Cardiac muscle cell (in vitro differentiated cells and primary cell): ENCODE results near the gene NSD2. TPM values are rescaled to one million over a fixed set of nuclear protein-coding genes. Genes with fewer than 3 reads are reported as not detected.
A peak's percentile ranks its signal among the peaks of the same experiment; 100 is the strongest.
"Not testable (repeated sequence)": the region's sequence is repeated elsewhere in the genome, so short reads cannot be mapped to it uniquely, and the experiment has no call there.

Experiments used
- DNase-seq, 2 donors: peaks; one replicate each; pipeline versions ENCODE4 v3.0.0 to v3.0.0-alpha.2; 2010 to 2017; ENCODE audit warnings: low read depth in 1 of 2, low spot score in 1 of 2
- H3K27ac ChIP-seq: fragments of 200-600 bp; sonication (generic); 2 replicates; pipeline ENCODE4 v1.5.1; 2016
- H3K27me3 ChIP-seq: fragments of 200-600 bp; sonication (generic); 2 replicates; pipeline ENCODE4 v1.6.0; 2016; ENCODE audit warnings: control low read depth
- H3K36me3 ChIP-seq: fragments of 200-600 bp; sonication (generic); 2 replicates; pipeline ENCODE4 v1.5.1; 2016; ENCODE audit warnings: control low read depth
- H3K4me1 ChIP-seq: fragments of 200-600 bp; sonication (generic); 2 replicates; pipeline ENCODE4 v1.8.1; 2017; ENCODE audit warnings: low read depth, mild to moderate bottlenecking, mixed run types
- H3K4me3 ChIP-seq: fragments of 200-600 bp; sonication (generic); 2 replicates; pipeline ENCODE4 v1.5.1; 2016; ENCODE audit warnings: mild to moderate bottlenecking
- H3K9me3 ChIP-seq: fragments of 200-600 bp; sonication (generic); 2 replicates; pipeline ENCODE4 v1.5.1; 2017; ENCODE audit warnings: low read depth, mild to moderate bottlenecking, control low read depth
- polyA plus RNA-seq: library from polyadenylated mRNA; unstranded; fragments of >200 nt; fragmentation: Nextera tagmentation; extraction: Ambion mirVana; gene quantifications from 2 replicates; pipeline ENCODE4 v1.2.1, GENCODE V29; 2016
- total RNA-seq: library from RNA; depleted of rRNA; stranded (reverse); fragments of >200 nt; gene quantifications from 2 replicates; pipeline ENCODE4 v1.2.3, GENCODE V29; 2016
- TF ChIP-seq, protein P1 (sequence below): IDR thresholded peaks from 2 replicates; pipeline ENCODE4 v1.5.1; 2012; ENCODE audit warnings: low read depth, mild to moderate bottlenecking, low read length

NSD2 gene
- total and polyA plus RNA-seq, 2 experiments from 2014 or later = 49.0 to 91.3 TPM

DNA sequence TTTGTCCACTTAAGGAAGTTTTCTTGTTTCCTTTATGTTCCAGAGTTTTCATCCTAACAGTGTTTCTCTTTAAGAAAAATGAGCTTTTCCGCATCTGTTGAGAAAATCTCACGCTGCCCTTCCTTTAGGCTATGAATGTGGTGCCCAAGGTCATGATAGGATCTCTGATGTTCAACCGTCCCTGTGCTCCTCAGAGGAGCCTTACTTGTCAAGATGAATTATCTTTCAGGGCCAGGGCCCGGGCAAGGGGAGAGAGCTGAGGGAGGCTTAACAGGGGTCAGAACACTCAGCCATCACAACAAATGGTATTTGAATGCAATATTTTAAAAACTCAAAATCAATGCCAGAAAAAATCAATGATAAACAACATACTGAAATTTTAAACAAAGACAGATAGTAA is 143.8 kb downstream of the NSD2 start:
- Histone ChIP-seq H3K4me3 (no peak overlapping the region), H3K27ac (no peak overlapping the region), H3K36me3 (no peaks in the 10 kb centered on the region), H3K27me3 (no peaks in the 10 kb centered on the region), H3K4me1 (peaks cover 3% of the 10 kb centered on the region), H3K9me3 (no peaks in the 10 kb centered on the region)
- TF ChIP-seq, protein P1, sequence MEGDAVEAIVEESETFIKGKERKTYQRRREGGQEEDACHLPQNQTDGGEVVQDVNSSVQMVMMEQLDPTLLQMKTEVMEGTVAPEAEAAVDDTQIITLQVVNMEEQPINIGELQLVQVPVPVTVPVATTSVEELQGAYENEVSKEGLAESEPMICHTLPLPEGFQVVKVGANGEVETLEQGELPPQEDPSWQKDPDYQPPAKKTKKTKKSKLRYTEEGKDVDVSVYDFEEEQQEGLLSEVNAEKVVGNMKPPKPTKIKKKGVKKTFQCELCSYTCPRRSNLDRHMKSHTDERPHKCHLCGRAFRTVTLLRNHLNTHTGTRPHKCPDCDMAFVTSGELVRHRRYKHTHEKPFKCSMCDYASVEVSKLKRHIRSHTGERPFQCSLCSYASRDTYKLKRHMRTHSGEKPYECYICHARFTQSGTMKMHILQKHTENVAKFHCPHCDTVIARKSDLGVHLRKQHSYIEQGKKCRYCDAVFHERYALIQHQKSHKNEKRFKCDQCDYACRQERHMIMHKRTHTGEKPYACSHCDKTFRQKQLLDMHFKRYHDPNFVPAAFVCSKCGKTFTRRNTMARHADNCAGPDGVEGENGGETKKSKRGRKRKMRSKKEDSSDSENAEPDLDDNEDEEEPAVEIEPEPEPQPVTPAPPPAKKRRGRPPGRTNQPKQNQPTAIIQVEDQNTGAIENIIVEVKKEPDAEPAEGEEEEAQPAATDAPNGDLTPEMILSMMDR = no peak
- no peak for DNase-seq

DNA sequence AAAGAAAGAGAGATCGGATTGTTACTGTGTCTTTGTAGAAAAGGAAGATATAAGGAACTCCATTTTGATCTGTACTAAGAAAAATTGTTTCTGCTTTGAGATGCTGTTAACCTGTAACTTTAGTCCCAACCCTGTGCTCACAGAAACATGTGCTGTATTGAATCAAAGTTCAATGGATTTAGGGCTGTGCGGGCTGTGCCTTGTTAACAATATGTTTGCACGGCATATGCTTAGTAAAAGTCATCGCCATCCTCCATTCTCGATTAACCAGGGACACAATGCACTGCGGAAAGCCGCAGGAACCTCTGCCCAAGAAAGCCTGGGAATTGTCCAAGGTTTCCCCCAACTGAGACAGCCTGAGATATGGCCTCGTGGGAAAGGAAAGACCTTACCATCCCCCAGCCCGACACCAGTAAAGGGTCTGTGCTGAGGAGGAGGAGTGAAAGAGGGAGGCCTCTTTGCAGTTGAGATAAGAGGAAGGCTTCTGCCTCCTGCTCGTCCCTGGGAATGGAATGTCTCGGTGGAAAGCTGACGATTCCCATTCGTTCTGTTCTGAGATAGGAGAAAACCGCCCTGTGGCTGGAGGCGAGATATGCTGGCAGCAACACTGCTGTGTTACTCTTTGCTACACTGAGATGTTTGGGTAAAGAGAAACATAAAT is 150.3 kb downstream of the NSD2 start:
- not testable (repeated sequence) for H3K4me3 ChIP-seq, H3K36me3 ChIP-seq

DNA sequence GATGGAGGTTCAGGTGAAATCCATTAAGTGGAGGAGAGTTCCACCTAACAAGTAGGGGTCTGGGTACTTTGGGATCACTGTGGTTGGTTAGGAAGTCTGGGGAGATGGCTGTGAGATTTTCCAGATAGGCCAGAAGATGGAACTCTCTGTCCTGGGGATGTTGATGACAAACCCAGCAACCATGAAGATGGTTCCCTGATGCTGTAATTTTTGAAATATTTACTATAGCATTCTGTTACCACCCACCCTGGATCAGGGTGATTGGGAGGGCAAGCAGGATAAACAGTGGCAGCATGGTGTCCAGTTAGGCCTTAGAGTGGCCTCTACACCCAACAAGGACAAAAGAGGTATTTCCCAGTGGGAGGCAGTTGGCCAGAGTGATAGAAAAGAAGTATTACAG is 153.5 kb downstream of the NSD2 start:
- no peaks in the 10 kb centered on the region for H3K27me3 ChIP-seq
- DNase-seq = no peak
- H3K4me3 ChIP-seq = no peak overlapping the region
- TF ChIP-seq, protein P1 = no peak
- no peaks in the 10 kb centered on the region for H3K9me3 ChIP-seq
- H3K36me3 ChIP-seq = no peaks in the 10 kb centered on the region
- peaks cover 14% of the 10 kb centered on the region for H3K4me1 ChIP-seq
- H3K27ac ChIP-seq = no peak overlapping the region

More for the DNA sequence above, 150.3 kb downstream of the NSD2 start:
- H3K9me3 ChIP-seq, H3K27me3 ChIP-seq: not testable (repeated sequence)
- TF ChIP-seq, protein P1 = peak; percentile 3
- DNase-seq = peak; percentile 62 to 92
- H3K27ac ChIP-seq = peak overlapping the region; percentile 97
- H3K4me1 ChIP-seq = peaks cover 14% of the 10 kb centered on the region

DNA sequence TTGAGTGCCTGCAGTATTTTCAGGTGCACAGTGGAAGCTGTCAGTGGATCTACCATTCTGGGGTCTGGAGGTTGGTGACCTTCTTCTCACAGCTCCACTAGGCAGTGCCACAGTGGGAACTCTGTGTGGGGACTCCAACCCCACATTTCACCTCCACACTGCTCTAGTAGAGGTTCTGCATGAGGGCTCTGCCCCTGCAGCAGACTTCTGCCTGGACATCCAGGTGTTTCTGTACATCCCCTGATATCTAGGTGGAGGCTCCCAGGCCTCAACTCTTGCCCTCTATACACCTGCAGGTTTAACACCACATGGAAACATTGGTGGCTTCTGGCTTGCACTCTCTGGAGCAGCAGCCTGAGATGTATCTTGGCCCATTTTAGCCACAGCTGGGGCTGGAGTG is 154.6 kb downstream of the NSD2 start:
- Histone ChIP-seq H3K9me3 (no peaks in the 10 kb centered on the region), H3K36me3 (no peaks in the 10 kb centered on the region), H3K27ac (no peak overlapping the region), H3K4me3 (no peak overlapping the region), H3K27me3 (no peaks in the 10 kb centered on the region), H3K4me1 (peaks cover 13% of the 10 kb centered on the region)
- TF ChIP-seq, protein P1 = no peak
- DNase-seq = no peak

DNA sequence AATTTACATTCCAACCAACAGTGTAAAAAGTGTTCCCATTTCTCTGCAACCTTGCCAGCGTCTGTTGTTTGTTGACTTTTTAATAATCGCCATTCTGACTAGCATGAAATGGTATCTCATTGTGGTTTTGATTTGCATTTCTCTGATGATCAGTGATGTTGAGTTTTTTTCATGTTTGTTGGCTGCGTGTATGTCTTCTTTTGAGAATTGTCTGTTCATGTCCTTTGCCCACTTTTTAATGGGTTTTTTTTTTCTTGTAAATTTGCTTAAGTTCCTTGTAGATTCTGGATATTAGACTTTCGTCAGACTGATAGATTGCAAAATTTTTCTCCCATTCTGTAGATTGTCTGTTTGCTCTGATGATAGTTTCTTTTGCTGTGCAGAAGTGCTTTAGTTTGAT is 155.9 kb downstream of the NSD2 start:
- DNase-seq, H3K27me3 ChIP-seq, H3K27ac ChIP-seq, H3K4me3 ChIP-seq, H3K4me1 ChIP-seq, H3K36me3 ChIP-seq, H3K9me3 ChIP-seq: not testable (repeated sequence)

DNA sequence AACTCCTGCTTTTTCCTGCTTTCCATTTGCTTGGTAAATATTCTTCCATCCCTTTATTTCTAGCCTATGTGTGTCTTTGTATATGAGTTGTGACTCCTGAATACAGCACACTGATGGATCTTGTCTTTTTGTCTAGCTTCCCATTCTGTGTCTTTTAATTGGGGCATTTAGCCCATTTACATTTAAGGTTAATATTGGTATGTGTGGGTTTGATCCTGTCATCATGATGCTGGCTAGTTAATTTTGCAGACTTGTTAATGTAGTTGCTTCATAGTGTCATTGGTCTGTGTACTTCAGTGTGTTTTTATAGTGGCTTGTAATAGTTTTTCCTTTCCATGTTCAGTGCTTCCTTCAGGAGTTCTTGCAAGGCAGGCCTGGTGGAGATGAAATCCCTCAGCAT is 160.0 kb downstream of the NSD2 start:
- not testable (repeated sequence) for H3K4me3 ChIP-seq, DNase-seq, H3K9me3 ChIP-seq, H3K4me1 ChIP-seq, H3K36me3 ChIP-seq, H3K27ac ChIP-seq, H3K27me3 ChIP-seq

Other genes starting within 250 kb of the NSD2 start
- gene FAM53A, start 187.1 kb upstream of the NSD2 start, total RNA-seq = 7.1 and 11.8 TPM in 2 replicates
- gene FAM53A, start 187.1 kb upstream of the NSD2 start, polyA plus RNA-seq = 7.1 and 11.4 TPM in 2 replicates
- gene SLBP, start 159.1 kb upstream of the NSD2 start, total RNA-seq = 39.9 and 63.3 TPM in 2 replicates
- 62.0 TPM in 2 replicates for gene SLBP, start 159.1 kb upstream of the NSD2 start, polyA plus RNA-seq
- gene TMEM129, start 150.1 kb upstream of the NSD2 start, total RNA-seq = 174 and 175 TPM in 2 replicates
- gene TMEM129, start 150.1 kb upstream of the NSD2 start, polyA plus RNA-seq = 124 and 137 TPM in 2 replicates
- 14.4 and 78.2 TPM in 2 replicates for gene TACC3, start 149.9 kb upstream of the NSD2 start, total RNA-seq
- 18.1 and 73.1 TPM in 2 replicates for gene TACC3, start 149.9 kb upstream of the NSD2 start, polyA plus RNA-seq
- gene FGFR3, start 78.1 kb upstream of the NSD2 start, total RNA-seq = 44.3 and 47.3 TPM in 2 replicates
- 39.2 and 40.9 TPM in 2 replicates for gene FGFR3, start 78.1 kb upstream of the NSD2 start, polyA plus RNA-seq
- 53.3 and 61.5 TPM in 2 replicates for gene LETM1, start 15.2 kb upstream of the NSD2 start, total RNA-seq
- gene LETM1, start 15.2 kb upstream of the NSD2 start, polyA plus RNA-seq = 22.5 and 23.3 TPM in 2 replicates
- gene NELFA, start 137.6 kb downstream of the NSD2 start, total RNA-seq = 45.9 and 71.4 TPM in 2 replicates
- gene NELFA, start 137.6 kb downstream of the NSD2 start, polyA plus RNA-seq = 54.4 and 69.0 TPM in 2 replicates
- 14.6 and 20.9 TPM in 2 replicates for gene NAT8L, start 187.9 kb downstream of the NSD2 start, total RNA-seq
- gene NAT8L, start 187.9 kb downstream of the NSD2 start, polyA plus RNA-seq = 5.5 and 6.6 TPM in 2 replicates